NK-92 (cell line): ENCODE results near the gene DOCK9.

ENCODE experiments used
- DNase-seq: peaks from one replicate; lab custom pipeline; 2025; ENCODE audit not compliant: unreplicated experiment; lab: John Stamatoyannopoulos, UW

Gene DOCK9

DNA sequence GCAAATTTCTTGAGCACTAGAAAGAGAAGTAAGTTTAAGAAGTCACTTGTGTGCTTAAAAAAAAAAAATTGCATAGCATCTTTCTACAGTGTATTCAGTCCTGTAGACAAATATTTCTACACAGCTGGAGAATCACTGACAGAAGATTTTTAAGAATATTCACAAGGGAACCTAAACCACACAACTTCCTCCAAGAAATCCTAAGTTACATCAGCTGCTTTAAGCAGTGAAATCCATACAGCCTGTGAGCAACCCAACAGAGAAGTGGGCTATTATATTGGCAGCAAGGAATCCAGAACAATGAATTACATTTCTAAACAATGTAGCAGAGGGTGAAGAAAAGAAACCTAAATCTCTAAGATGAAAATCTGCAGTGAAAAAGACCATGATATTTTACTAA lies 1.5 kb downstream of the DOCK9 start:
- DNase-seq = no peak

- no peak for DNase-seq
Measured at GRCh38 chr13:98975822-98976261, 2.0 kb downstream of the DOCK9 start.

GRCh38 chr13:98974053-98974452 lies 3.8 kb downstream of the DOCK9 start:
- DNase-seq = no peak

DNA sequence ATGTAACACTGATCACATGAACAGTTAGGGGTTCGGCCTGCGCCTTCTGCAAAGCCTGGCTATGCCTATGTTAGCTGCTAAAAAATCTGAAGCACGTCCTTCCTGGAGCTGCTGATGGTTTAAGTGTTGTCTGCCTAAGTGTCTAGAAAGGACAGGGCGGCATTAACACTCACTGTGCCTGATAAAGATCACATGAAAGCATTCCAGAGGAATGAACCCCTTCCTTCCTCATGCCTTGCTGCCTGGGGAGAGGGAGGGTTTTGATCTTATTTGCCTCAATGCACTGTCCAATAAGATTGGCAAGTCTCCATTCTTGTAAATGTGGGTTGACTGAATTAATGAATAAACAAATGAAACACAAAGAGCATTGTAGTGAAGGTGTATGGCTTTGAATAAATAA lies 5.2 kb downstream of the DOCK9 start:
- no peak for DNase-seq

GRCh38 chr13:98972059-98972458 lies 5.8 kb downstream of the DOCK9 start:
- no peak for DNase-seq

GRCh38 chr13:98970330-98970729 lies 7.5 kb downstream of the DOCK9 start:
- DNase-seq = no peak

DNA sequence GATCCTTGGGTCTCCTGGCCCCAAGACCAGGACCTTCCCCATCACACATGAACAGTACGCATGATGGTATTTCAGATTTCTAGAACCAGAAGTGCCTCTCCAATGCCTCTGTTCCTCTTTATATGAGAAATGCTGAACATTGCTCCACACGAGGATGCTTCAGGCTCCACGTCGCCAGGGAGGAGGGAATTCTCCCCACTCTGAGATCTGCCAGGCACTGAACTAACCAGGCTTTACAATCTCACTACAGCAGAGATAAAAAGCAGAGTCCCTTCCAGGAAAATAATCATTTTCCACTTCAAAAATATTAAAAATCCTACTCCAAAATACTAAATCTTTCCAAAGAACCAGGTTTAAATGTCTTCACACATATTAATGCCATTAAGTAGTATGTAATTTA lies 10.4 kb downstream of the DOCK9 start:
- no peak for DNase-seq

DNA sequence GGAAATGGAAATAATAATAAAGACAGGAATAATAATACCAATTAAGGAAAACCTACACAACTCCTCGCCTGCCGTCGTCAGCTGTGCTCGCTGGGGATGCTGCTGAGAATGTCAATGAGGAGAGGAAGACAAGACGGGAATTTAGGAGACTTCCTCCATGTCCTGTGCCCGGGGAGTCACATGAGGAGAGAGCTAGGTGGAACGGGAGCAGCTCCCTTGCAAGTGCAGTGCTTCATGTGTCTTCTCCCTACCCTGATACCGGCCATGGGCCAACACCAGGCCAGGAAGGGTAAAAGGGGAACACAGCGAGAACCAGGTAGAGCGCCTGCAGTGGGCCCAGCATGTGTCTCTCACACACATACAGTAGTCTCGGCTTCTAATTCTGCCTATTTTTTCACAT lies 11.8 kb downstream of the DOCK9 start:
- no peak for DNase-seq

- no peak for DNase-seq
Measured at GRCh38 chr13:98965325-98965724, 12.5 kb downstream of the DOCK9 start.

DNA sequence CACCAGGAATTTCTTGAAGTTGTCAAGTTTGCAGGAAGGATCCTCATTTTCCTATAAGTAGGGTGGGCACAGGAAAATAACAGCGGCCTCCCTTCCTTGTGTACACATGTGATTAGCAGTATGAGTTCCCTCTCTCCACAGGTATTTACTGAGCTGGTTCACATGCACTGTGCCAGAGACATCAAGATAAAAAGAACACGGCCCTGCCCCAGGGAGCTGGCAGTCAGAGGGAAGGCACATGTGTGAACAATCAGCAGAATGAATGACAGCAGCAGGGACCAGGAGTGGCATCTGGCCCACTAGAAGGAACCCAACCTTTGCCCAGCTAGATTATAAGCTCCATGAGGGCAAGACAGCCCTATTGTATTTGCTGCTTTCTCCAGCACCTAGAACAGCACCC lies 13.9 kb downstream of the DOCK9 start:
- no peak for DNase-seq

DNA sequence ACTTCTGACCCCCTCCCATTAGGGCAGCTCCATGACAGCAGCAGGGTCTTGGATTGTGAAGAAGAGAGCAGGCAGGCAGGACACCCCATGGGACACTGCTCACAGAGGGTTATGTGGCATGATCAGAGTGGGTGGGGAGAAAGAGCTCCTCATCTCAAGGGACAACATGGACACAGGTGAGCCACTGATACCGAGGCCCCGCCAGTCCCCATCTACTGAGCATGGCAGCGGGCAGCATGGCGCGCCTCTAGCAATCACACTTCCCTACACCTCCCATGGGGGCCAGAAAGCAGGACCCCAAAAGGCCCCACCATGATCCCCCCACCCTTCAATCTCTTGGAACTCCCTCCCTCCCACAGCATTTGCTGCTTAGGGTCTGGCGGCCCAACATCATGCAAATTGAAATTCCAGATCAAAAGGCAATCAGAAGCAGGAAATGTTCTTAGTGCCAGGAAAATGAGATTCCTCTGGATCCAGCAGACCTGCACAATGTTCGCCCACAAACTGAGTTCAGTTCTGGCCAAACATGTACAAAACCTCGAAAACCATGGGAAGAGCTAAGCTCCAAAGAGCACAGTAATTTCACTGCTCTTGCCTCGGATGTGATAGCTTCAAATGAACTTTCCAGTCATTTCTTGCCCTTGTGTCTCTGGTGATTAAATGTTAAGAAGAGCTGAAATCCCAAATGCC lies 14.8 kb downstream of the DOCK9 start:
- no peak for DNase-seq

DNA sequence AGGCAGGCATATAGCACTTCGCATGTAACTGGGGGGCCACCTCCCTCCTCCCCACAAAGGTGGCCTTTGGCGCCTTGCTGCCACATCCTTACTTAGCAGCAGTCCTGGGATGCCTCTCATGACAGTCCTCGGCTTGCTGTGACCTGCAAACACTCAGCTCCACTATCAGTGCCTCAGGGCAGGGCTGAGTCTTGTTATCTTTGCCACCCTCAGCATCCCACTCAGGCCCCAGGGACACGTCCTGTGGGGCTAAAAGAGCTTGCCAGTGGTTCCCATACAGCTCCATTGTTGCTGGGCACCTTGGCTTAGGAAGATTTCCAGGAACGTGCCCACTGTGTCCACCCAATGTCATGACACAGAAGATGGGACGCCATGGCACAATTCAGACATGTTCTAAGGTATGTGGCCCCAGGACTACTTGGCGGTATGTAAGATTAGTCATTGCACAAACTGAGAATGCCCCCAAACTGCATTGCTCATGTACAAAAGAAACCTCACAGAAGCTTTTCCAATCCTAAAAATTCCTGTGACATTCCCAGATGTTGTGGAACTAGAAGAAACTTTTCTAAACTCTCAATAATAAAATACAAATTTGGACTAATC lies 16.3 kb downstream of the DOCK9 start:
- no peak for DNase-seq

DNA sequence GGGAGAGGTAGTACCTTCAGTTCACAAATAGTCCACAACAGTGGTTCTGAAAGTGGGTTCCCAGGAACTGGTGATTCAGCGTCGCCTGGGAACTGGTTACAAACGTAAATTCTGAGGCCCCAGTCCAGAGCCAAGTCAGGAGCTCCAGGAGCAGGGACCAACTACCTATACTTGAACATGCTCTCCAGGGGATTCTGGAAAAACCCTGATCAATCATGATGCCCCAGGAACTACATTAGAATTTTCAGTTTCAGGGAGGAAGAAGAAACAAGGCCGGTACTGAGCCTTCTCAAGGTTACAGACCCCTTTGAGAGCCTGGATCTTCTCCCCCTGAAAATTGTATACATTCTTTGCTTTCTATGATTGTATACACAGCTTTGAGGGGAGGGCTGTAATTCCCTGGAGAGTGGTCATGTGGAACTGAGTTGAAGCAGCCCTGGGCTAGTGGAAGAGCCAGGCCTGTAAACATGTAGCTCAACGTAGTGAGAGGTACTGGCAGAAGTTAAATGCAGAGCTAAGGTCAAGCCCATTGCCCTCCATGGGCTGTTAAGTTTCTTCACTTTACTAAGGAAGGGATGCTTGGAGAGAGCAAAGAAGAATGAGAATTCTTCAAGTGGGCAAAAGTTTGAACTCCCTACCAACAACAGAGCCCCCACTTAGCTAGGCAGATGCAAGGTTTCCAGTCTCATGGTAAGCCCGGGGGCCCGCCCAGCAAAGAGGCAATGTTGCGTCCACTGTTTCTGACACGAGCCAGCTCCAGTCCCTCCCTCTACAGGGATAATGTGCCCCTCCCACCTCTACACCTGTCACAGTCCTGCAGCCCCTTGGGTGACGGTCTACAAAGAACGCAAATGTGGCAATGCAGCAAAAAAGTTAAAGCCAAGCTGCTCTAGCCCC lies 17.0 kb downstream of the DOCK9 start:
- no peak for DNase-seq

DNA sequence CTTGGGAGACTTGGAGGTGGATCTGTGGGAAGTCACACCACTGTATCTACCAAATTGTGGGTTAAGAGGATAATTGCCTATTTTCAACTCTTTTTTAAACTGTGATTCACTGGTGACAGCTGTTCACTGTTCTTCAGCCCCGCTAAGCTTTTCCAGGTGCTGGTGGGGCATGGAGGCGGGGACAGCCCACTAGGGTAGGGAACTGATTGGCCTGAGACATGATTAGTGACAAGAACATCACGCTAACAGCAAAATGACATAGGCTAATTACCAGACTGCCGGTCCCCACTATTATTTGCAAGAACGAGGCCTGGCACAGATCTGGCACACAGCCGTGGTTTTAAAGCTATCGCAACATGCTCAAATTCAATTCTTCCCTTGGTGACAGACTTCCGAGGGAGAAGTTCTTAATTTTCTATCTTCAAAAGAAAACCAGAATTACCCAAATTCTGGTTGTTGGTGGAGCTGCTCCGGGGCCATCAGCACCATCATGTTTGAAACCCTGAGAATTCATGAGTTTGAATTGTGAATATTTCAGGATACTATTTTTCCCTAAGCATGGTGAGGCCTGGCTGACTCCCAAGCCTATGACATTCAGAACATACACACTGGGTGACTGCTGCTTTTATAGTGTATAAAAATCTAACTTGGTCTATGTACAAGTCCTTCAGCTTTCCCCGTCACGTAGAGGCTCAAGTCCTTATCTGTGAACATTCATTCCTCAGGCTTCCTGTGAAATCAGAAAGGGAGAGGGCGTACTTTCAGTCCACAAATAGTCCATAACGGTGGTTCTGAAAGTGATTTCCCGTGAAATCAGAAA lies 17.9 kb downstream of the DOCK9 start:
- DNase-seq = no peak

DNA sequence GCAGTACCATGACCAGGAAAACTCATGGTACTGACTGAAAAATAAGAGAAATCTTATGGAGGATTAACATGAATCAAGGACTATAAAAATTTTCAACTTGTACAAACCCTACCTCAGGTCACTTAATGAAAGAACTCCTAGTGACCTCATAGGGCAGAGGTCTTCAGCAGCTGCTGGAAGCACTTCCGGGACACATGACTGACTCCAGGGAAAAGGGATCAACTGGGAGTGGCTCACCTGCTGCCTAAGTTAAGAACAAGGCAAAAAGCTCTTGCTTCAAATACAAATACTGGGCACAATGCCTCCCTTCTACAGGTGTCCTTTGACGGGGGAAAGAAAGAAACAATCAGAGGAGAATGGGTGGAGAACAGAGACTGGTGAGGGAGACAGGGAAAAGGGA lies 18.6 kb downstream of the DOCK9 start:
- no peak for DNase-seq

DNA sequence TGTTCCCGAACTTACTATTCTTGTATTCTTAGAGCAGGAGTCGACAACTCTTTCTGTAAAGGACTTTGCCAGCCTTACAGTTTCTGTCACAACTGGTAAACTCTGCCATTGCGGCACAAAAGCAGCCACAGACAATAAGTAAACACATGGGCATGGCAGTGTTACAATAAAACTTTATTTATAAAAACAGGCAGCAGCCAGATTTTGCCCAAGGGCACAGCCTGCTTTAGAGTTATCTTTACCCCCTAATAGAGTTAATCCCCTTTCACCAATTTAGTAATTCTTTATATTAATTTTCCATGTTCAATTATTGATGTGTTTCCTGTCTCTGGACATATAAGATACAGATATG lies 19.4 kb downstream of the DOCK9 start:
- DNase-seq = no peak

- DNase-seq = no peak
Measured at GRCh38 chr13:98957731-98958442, 20.0 kb downstream of the DOCK9 start.

DNA sequence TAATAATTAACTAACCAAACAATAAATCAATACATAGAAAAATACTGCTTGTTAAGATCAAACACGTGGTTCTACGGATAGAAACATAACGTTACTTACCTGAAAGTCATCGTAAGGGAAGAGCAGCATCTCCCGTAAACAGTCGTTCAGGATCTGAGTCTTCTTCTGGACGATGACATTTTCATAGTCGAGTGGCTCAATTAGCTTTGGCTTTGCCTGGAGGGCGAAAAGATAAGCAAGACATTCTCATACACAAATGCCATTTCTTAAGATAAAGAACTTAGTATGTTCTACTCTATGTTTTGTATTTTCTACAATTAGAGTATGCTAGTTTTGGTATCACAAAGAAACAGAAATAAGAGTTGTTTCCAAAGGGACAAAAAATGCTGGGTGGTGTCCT lies 22.5 kb downstream of the DOCK9 start:
- DNase-seq = no peak

DNA sequence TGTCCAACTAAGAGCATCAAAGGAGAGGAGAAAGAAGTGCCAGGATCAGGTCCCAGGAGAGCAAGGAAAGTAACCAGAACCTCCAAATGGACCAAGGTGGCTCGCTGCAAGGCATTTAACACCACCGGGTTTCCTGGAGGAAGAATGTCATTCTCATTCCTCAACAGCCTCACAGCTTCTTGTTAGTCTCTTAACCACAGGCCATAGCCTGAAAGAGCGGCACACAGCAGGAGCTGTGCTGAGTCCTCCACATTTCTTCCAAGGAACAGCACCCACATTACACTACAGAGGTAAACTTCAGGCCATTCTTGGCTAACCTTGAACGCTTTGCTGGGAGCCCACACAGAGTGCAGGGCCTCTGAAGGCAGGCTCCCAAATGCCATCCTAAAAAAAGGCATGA lies 23.6 kb downstream of the DOCK9 start:
- no peak for DNase-seq

DNA sequence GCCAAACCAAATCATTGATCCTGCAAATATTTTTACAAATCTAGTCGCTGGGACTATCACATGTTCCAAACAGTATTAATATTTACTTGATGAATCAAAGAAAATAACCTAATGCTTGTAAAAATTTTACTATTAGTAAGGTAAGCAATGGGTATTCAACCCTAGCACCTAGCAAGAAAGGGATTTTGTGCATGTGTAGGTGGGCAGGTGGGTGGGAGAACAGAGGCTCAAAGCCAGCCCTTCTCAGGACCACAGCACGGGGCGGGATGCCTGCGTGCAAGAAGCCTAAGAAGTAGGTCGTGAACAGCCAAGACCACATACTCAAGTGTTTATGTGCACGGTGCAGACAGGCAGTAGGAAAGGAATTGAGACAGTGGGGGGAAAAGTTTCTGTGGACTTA lies 26.6 kb downstream of the DOCK9 start:
- DNase-seq = no peak

GRCh38 chr13:98950705-98951104 lies 27.2 kb downstream of the DOCK9 start:
- no peak for DNase-seq
